Measurements from ENCODE around the gene LPA. TPM values are rescaled to one million over a fixed set of nuclear protein-coding genes. Genes with fewer than 3 reads are reported as not detected.

Gene LPA
- total and polyA plus RNA-seq, 2 of the 13 experiments (the other 11 are each of a cell fraction or from before 2014, with no cell fraction given): not detected

- TF ChIP-seq PITX1 (CRISPR knock-in tag; IDR thresholded peaks at IDR 0.05) (no peak), SMYD3 (CRISPR knock-in tag; IDR thresholded peaks at IDR 0.05) (0 out of 2 replicates have a peak, but pooled peaks have one; percentile 36), RAD21 (CRISPR knock-in tag; IDR thresholded peaks at IDR 0.05) (peak; percentile 86), ELF1 (CRISPR knock-in tag; IDR thresholded peaks at IDR 0.05) (0 out of 2 replicates have a peak, but pooled peaks have one; percentile 7), ZNF331 (CRISPR knock-in tag; IDR thresholded peaks at IDR 0.05) (0 out of 2 replicates have a peak, but pooled peaks have one; percentile 61), MAZ (IDR thresholded peaks at IDR 0.05; ENCODE audit: borderline replicate concordance, low read depth, low read length) (0 out of 2 replicates have a peak, but pooled peaks have one; percentile 40), MAZ (CRISPR knock-in tag; IDR thresholded peaks at IDR 0.05; ENCODE audit: low read depth) (no peak), GLI4 (CRISPR knock-in tag; IDR thresholded peaks at IDR 0.05; ENCODE audit: borderline replicate concordance) (peak; percentile 18; the same call in 1 of the 2 replicates), ATF2 (CRISPR knock-in tag; IDR thresholded peaks at IDR 0.05) (no peak), U2AF1 (optimal IDR thresholded peaks at IDR 0.05; ENCODE audit: low read depth, low read length) (peak; percentile 72), FOXO1 (CRISPR knock-in tag; IDR thresholded peaks at IDR 0.05) (no peak), HDAC2 (CRISPR knock-in tag; IDR thresholded peaks at IDR 0.05) (0 out of 2 replicates have a peak, but pooled peaks have one; percentile 16), ZBTB1 (CRISPR knock-in tag; IDR thresholded peaks at IDR 0.05; ENCODE audit: borderline replicate concordance) (no peak), CCAR2 (optimal IDR thresholded peaks at IDR 0.05; ENCODE audit: low read depth, low read length) (no peak), ZNF746 (CRISPR knock-in tag; IDR thresholded peaks at IDR 0.05) (0 out of 2 replicates have a peak, but pooled peaks have one; percentile 18), NFYB (CRISPR knock-in tag; IDR thresholded peaks at IDR 0.05) (0 out of 2 replicates have a peak, but pooled peaks have one; percentile 14), SMC3 (IDR thresholded peaks at IDR 0.05; ENCODE audit: low read length) (peak; percentile 56), ARHGAP35 (CRISPR knock-in tag; IDR thresholded peaks at IDR 0.05; ENCODE audit: borderline replicate concordance) (0 out of 2 replicates have a peak, but pooled peaks have one; percentile 60), CHD2 (IDR thresholded peaks at IDR 0.05; ENCODE audit: low read depth, low read length) (no peak)
- TF ChIP-seq, protein P1, sequence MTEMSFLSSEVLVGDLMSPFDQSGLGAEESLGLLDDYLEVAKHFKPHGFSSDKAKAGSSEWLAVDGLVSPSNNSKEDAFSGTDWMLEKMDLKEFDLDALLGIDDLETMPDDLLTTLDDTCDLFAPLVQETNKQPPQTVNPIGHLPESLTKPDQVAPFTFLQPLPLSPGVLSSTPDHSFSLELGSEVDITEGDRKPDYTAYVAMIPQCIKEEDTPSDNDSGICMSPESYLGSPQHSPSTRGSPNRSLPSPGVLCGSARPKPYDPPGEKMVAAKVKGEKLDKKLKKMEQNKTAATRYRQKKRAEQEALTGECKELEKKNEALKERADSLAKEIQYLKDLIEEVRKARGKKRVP (CRISPR knock-in tag; IDR thresholded peaks at IDR 0.05): 0 out of 4 replicates have a peak, but pooled peaks of 1 of the 2 experiments have one; percentile 9
- H3K9ac ChIP-seq (ENCODE audit: insufficient read depth, low read depth, low read length): no peak overlapping the region
- FAIRE-seq: peak; percentile 39
Observed at GRCh38 chr6:160519603-160520042, 144.5 kb downstream of the LPA start.

More at GRCh38 chr6:160519603-160520042, 144.5 kb downstream of the LPA start:
- Histone ChIP-seq H3K79me2 (ENCODE audit: insufficient read depth, low read length) (no peaks in the 10 kb centered on the region), H3K36me3 (replicated peaks in 1 of 2; ENCODE audit: control insufficient read depth in 1 of 2, insufficient read depth in 2 of 2, low read length in 2 of 2) (no peaks in the 10 kb centered on the region), H3K4me1 (ENCODE audit: insufficient read depth, low read length) (peaks cover 6% of the 10 kb centered on the region), H3K9me3 (ENCODE audit: low read length) (no peaks in the 10 kb centered on the region), H3K4me2 (ENCODE audit: low read depth, low read length) (peak overlapping the region; percentile 97), H3K4me3 (replicated peaks in 1 of 3; ENCODE audit: insufficient read depth in 1 of 3, low read depth in 2 of 3, low read length in 3 of 3) (peak overlapping the region; percentile 49 to 75 (median 50); a peak in 5 of 6 replicates), H3K27ac (ENCODE audit: extremely low read length, insufficient read depth, low read length) (no peak overlapping the region), H4K20me1 (ENCODE audit: insufficient read depth, low read length) (no peaks in the 10 kb centered on the region), H3K27me3 (ENCODE audit: control insufficient read depth in 1 of 2, insufficient read depth in 2 of 2, low read length in 2 of 2) (peaks cover 0 to 9% of the 10 kb centered on the region in 2 experiments; a peak in 2 of 5 replicates), H2AFZ (ENCODE audit: low read length) (no peak overlapping the region)
- DNase-seq (ENCODE audit: low spot score) (no peak), ATAC-seq (peak; percentile 91)
- TSS peak; percentile 63 for BruUV-seq (replicated peaks)
- WGBS (ENCODE audit: low lambda C conversion rate): 13% methylated on average over 8 of the region's 8 CpGs
- CTCF ChIA-PET (ENCODE audit: low intra/inter-chr PET ratio, low total read pairs): interaction anchor here (1.1 to 2.7 kb wide), 5 partner anchors 13 to 852 kb away, joined by 3 to 28 read pairs (median 4); no protein-coding TSS in a partner anchor
- POLR2A ChIA-PET: no interaction called here
- in situ Hi-C loops (cut with HindIII; ENCODE audit: extremely low pct_ligation_motif_present, low pct_unique_long_range_greater_than_20kb): loop anchor here (25.0 kb wide), 1 partner anchor 143 kb away; the partner anchor contains the start of gene LPA
- intact Hi-C loops (cut with micrococcal nuclease; ENCODE audit: unreplicated experiment): loop anchor here (1.0 to 5.0 kb wide), 3 partner anchors 15 to 248 kb away; no protein-coding TSS in a partner anchor
